Subcutaneous adipose tissue (tissue), 4 donors: ENCODE results near the gene THSD7B. TPM values are rescaled to one million over a fixed set of nuclear protein-coding genes. Genes with fewer than 3 reads are reported as not detected.

Experiments used
- total RNA-seq, 4 donors: library from RNA; depleted of rRNA; stranded (reverse); fragments of >200 nt; gene quantifications; one replicate each; pipeline ENCODE4 v1.1.0, GENCODE V29; 2016
- TF ChIP-seq, protein P1 (sequence below): fragments of 450-650 bp; IDR thresholded peaks from one replicate; pipeline ENCODE4 v1.5.1; 2016; ENCODE audit warnings: low read depth, mild to moderate bottlenecking, control low read depth, antibody characterized with exemption, moderate library complexity

THSD7B gene
- total RNA-seq, 4 donors from 2014 or later: 2.0 to 5.1 (median 2.8) TPM

DNA sequence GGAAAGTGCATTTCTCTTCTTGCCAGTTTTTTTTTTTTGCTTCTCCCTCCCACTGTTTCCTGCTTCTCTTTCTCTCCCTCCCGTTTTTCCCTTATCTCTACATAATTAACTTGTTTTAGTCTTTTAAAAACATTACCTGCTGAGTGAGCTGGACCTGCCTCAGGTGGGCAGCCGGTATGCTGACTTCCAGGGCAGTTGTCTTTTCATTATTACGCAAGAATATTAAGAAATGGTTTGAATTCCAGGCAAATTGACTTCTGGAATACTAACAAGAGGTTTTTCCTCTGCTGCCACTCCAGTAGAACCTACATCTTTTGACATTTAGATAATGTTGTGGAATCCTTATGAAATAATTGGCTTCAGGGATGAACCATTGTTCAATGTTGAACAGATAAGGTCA is 161.8 kb downstream of the THSD7B start:
- TF ChIP-seq, protein P1, sequence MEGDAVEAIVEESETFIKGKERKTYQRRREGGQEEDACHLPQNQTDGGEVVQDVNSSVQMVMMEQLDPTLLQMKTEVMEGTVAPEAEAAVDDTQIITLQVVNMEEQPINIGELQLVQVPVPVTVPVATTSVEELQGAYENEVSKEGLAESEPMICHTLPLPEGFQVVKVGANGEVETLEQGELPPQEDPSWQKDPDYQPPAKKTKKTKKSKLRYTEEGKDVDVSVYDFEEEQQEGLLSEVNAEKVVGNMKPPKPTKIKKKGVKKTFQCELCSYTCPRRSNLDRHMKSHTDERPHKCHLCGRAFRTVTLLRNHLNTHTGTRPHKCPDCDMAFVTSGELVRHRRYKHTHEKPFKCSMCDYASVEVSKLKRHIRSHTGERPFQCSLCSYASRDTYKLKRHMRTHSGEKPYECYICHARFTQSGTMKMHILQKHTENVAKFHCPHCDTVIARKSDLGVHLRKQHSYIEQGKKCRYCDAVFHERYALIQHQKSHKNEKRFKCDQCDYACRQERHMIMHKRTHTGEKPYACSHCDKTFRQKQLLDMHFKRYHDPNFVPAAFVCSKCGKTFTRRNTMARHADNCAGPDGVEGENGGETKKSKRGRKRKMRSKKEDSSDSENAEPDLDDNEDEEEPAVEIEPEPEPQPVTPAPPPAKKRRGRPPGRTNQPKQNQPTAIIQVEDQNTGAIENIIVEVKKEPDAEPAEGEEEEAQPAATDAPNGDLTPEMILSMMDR: no peak

DNA sequence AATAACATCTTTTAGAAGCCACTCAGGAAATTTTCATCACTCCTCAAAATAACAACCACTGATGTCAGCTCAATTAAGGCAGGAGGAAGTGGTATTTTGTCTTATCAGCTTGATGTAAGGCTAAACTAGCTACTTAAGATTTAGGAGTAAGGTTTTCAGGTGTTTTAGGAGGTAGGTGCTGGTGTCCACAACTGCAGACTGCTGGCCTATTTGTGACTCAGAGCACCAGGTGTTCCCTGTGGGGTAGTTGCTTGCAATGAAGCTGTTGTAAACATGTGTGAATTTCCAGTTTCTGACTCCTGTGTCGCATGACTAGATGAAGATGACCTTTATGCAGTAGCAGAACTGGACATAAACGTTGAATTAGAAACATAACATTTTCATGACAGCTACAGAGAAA is 164.2 kb downstream of the THSD7B start:
- TF ChIP-seq, protein P1: no peak

DNA sequence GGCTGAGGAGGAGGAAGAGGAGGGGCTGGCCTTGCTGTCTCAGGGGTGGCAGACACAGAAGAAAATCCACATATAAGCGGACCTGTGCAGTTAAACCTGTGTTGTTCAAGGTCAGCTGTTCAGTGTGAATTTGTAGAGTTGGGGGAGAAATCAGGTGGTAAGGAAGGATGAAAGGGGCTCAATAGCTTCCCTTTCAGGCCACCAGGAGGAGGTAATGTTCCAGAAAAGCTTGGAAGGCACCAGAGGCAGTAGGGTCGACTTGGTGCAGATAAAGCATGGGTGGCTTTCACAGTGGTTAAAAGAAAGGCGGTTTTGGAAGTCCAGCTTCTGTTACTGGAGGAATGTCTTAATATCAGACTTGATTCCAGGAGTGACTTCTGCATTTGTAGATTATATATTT is 167.4 kb downstream of the THSD7B start:
- TF ChIP-seq, protein P1: no peak

DNA sequence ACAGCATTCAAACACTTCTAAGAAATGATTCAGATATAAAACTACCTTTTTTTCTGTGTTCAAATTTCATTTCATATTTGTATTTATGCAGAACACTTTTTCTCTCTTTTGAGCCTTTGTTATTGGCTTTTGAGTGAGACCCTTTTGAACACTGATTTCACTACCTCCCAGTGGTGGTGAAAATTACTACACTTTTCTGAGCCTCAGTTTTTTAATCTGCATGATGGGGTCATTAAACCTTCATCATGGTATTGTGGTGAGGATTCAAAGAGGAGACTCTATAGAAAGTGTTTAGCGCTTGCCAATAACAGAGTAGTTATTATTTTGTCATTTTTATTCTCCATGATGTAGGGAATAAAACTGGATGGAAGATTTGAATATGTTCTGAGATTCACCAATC is 169.8 kb downstream of the THSD7B start:
- TF ChIP-seq, protein P1: no peak

DNA sequence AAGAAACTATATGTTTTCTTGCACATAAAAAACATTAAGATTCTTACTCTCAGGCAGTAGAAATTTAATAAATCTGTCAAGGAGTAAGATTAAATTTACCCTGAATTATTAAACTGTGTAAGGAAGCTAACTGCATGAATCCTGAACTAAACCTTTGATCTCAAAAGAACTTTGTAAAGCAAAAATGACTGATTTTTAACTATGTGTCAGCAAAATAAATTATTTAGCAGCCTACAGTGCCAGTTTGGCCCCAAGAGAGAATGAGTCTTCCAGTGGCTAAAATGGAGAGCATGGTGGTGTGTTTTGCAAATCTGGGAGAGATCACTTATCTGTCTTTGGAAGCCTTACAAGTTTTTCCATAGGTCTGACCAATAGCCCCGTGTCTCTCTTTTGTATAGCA is 190.7 kb downstream of the THSD7B start:
- TF ChIP-seq, protein P1: no peak

DNA sequence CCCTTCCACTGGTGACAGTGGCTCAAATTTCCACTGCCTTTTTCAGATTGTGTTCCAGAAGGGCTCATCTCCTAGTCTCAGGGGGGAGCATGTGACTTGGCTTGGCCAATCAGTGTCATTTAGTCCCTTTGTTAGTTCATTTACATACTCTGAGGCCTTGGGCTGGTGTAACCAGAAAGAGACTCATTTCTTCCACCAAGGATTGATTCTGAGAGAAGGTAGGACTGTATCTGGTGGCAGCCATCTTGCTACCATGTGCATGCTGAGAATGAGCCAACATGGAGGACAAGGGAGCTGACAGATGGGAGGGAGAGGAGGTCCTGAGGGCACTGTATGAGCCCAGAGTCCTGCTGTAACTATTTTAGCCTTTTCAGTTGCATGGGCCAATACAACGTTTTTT is 191.7 kb downstream of the THSD7B start:
- TF ChIP-seq, protein P1: no peak

DNA sequence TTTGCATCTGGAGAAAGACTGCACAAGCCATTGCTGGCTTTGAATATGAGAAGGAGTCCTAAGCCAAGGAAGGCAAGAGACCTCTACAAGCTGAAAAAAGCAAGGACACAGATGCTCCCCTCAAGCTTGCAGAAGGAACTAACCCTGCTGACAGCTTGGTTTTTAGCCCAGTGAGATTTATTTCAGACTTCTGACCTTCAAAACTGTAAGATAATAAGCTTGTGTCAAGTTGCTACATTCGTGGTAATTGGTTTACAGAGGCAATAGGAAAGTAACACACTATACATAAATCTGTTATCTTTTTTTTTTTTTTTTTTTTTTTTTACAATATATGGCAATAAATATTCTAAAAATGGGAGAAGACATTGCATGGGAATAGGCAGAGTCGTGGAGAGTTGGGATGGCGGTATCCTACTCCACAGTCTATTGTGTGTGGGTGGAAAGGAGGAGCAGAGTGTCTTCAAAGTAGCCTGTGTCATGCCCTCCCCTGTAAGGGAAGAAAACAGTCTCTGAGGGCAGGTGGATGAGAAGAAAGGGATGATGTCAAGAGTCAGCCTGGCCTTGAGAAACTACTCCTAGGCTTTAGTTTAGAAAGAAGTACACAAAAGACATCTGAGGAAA is 196.9 kb downstream of the THSD7B start:
- TF ChIP-seq, protein P1: no peak
